Type B pancreatic cell (in vitro differentiated cells): ENCODE measurements around the gene NOS1AP. TPM values are rescaled to one million over a fixed set of nuclear protein-coding genes. Genes with fewer than 3 reads are reported as not detected.
A peak's percentile ranks its signal among the peaks of the same experiment; 100 is the strongest.
"Not testable (repeated sequence)": the region's sequence is repeated elsewhere in the genome, so short reads cannot be mapped to it uniquely, and the experiment has no call there.

ENCODE experiments used
- DNase-seq: peaks from one replicate; pipeline ENCODE4 v3.0.0; 2021; ENCODE audit warnings: mixed read lengths; ENCODE audit not compliant: unreplicated experiment; ENCODE audit errors: extremely low spot score
- H3K27ac Mint-ChIP-seq: 2 replicates; pipeline ENCODE4 v1.8.0; 2021; ENCODE audit warnings: mild to moderate bottlenecking, mixed read lengths
- H3K27me3 Mint-ChIP-seq: 2 replicates; pipeline ENCODE4 v1.8.0; 2021; ENCODE audit warnings: mixed read lengths
- H3K36me3 Mint-ChIP-seq: 2 replicates; pipeline ENCODE4 v1.8.0; 2021; ENCODE audit warnings: mixed read lengths
- H3K4me1 Mint-ChIP-seq: one replicate; pipeline ENCODE4 v1.8.0; 2021; ENCODE audit warnings: mixed read lengths; ENCODE audit not compliant: unreplicated experiment
- H3K4me3 Mint-ChIP-seq: 2 replicates; pipeline ENCODE4 v1.8.0; 2021; ENCODE audit warnings: mild to moderate bottlenecking, mixed read lengths
- H3K9me3 Mint-ChIP-seq: 2 replicates; pipeline ENCODE4 v1.8.0; 2021; ENCODE audit warnings: mixed read lengths
- total RNA-seq: library from RNA; stranded (reverse); gene quantifications from 2 replicates; pipeline ENCODE4 v1.2.1, GENCODE V29; 2021; ENCODE audit warnings: low replicate concordance
- TF ChIP-seq, protein P1 (sequence below): fragments of 200-600 bp; sonication (generic); conservative IDR thresholded peaks from 2 replicates; pipeline ENCODE4 v1.5.0; 2021; ENCODE audit warnings: antibody characterized with exemption, mild to moderate bottlenecking

NOS1AP gene
- total RNA-seq, 1 donor from 2014 or later, result 10.4 TPM

DNA sequence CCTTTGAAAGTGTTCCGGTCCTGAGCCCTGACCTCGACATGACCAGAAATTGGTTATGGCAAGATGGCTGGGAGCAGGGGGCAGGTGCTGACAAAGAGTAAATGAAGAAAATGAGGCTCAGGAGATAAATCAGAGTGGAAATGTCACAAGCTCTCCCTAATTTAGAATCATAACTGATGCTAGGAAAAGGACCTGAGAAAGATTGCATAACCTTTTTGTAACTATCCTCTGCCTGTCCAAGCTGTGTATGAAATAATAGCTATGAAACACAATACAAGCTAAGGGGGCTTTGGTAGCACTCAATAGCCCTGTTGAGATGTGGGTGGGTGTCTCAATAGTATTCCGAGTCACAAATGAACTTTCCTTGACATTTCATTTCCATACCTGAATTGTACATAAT, 12.9 kb upstream of the NOS1AP start:
- TF ChIP-seq, protein P1, sequence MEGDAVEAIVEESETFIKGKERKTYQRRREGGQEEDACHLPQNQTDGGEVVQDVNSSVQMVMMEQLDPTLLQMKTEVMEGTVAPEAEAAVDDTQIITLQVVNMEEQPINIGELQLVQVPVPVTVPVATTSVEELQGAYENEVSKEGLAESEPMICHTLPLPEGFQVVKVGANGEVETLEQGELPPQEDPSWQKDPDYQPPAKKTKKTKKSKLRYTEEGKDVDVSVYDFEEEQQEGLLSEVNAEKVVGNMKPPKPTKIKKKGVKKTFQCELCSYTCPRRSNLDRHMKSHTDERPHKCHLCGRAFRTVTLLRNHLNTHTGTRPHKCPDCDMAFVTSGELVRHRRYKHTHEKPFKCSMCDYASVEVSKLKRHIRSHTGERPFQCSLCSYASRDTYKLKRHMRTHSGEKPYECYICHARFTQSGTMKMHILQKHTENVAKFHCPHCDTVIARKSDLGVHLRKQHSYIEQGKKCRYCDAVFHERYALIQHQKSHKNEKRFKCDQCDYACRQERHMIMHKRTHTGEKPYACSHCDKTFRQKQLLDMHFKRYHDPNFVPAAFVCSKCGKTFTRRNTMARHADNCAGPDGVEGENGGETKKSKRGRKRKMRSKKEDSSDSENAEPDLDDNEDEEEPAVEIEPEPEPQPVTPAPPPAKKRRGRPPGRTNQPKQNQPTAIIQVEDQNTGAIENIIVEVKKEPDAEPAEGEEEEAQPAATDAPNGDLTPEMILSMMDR, result no peak
- DNase-seq, result no peak
- no peaks in the 10 kb centered on the region for H3K9me3 Mint-ChIP-seq
- no peak overlapping the region for H3K27ac Mint-ChIP-seq
- peaks cover 3% of the 10 kb centered on the region for H3K27me3 Mint-ChIP-seq
- peaks cover 4% of the 10 kb centered on the region for H3K4me1 Mint-ChIP-seq
- H3K4me3 Mint-ChIP-seq, result no peak overlapping the region
- H3K36me3 Mint-ChIP-seq, result no peaks in the 10 kb centered on the region

DNA sequence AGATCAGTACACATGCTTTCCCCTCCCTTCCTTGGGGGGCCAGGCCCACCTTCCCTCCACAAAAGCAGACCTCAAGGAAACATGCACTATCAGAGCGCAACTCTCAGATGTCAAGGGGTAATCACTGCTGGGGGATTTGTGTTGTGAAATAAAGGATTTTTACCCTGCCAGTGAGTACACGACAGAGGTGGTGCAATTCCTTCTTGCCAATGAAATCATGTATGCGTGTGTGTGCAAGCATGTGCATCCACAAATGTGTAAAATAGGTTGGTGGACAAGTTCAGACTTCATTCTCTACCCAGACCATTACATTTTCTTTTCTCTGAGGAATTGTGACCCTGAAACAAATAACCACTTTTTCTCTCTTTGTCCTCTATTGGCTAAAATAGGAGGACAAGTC, 9.8 kb upstream of the NOS1AP start:
- Mint-ChIP-seq H3K36me3 (no peaks in the 10 kb centered on the region), H3K4me1 (peaks cover 26% of the 10 kb centered on the region), H3K27ac (no peak overlapping the region), H3K4me3 (no peak overlapping the region), H3K27me3 (no peaks in the 10 kb centered on the region), H3K9me3 (no peaks in the 10 kb centered on the region)
- TF ChIP-seq, protein P1, result no peak
- no peak for DNase-seq

DNA sequence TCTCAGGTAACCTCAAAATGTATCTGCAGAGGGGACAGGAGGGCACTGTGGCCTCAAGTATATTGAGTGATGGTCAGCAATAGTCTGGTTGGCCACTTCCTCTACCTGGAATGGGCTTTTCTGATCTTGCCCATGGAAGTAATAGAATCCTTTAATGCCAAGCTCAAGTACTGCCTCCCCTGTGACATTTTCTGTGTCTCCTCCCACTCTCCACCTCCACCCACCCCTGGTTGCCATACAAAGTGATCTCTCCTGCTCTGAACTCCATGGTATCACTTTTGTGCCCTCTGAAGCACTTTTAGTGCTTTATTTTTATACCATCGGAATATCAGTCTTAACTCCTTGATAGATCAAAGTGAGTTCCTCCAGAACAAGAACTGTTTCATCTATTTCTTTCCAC, 9.2 kb upstream of the NOS1AP start:
- Mint-ChIP-seq H3K27me3 (peaks cover 3% of the 10 kb centered on the region), H3K27ac (no peak overlapping the region), H3K4me3 (no peak overlapping the region), H3K9me3 (no peaks in the 10 kb centered on the region), H3K4me1 (peaks cover 32% of the 10 kb centered on the region), H3K36me3 (no peaks in the 10 kb centered on the region)
- no peak for DNase-seq
- TF ChIP-seq, protein P1, result no peak

DNA sequence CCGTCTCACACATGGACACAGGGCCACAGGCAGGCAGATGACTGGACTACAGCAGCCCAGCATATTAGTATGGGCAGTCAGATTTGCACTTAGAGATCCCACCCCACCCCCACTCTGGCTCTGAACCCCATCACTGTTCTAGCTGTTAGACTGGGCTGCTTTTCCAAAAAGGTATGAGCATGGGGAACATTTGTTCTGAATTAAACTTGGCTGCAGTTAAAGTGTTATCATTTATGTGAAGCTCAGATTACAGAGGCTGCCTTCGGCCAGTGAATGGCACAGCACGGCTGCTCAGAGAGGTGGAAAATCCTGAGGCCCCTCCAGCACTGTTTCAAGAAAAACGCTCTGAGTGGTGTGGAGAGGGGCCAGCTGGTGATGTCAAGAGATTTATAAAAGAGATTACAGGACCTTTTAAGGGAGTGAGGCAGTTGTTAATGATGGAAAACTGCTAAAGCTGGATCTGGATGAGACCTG, 6.9 kb upstream of the NOS1AP start:
- Mint-ChIP-seq H3K9me3 (no peaks in the 10 kb centered on the region), H3K27ac (peak overlapping the region; percentile 33), H3K27me3 (peaks cover 4% of the 10 kb centered on the region), H3K4me1 (peaks cover 30% of the 10 kb centered on the region), H3K36me3 (no peaks in the 10 kb centered on the region), H3K4me3 (peak overlapping the region; percentile 42)
- no peak for DNase-seq
- TF ChIP-seq, protein P1, result no peak

DNA sequence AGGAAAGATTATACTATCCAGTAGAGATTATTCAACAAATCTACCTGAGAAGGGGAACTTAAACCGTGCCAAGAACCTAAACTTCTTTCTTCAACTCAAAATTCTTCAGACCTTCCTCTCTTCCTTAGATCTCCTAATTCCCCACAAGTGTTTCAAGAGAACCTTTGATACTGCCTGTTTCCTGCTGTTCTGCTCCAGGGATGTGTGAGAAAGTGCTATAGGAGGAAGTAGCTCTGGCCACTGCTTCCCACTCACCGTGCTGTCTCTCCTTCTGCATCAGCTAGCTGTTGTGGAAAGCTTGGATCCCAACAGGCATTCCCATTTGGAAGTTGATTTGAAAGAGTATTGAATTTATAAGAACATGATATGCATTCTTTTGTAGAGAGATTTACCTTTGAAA, 4.5 kb upstream of the NOS1AP start:
- Mint-ChIP-seq H3K27me3 (peaks cover 8% of the 10 kb centered on the region), H3K27ac (no peak overlapping the region), H3K9me3 (no peaks in the 10 kb centered on the region), H3K36me3 (no peaks in the 10 kb centered on the region), H3K4me1 (peaks cover 38% of the 10 kb centered on the region), H3K4me3 (no peak overlapping the region)
- DNase-seq, result no peak
- TF ChIP-seq, protein P1, result no peak

DNA sequence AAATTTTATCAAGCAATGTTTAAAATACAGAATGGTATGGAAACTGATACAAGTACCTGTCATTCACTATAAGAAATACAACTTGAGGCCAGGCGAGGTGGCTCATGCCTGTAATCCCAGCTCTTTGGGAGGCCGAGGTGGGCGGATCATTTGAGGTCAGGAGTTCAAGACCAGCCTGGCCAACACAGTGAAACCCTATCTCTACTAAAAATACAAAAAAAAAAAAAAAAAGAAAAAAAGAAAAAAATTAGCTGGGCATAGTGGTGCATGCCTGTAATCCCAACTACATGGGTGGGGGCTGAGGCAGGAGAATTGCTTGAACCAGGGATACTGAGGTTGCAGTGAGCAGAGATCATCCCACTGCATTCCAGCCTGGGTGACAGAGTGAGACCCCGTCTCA, 2.7 kb upstream of the NOS1AP start:
- H3K4me3 Mint-ChIP-seq, H3K27ac Mint-ChIP-seq, H3K36me3 Mint-ChIP-seq, H3K9me3 Mint-ChIP-seq, DNase-seq: not testable (repeated sequence)
- Mint-ChIP-seq H3K4me1 (peaks cover 45% of the 10 kb centered on the region), H3K27me3 (peaks cover 15% of the 10 kb centered on the region)
